ENCODE results near the gene FGFR3. TPM values are rescaled to one million over a fixed set of nuclear protein-coding genes. Genes with fewer than 3 reads are reported as not detected.

The FGFR3 gene
- total and polyA plus RNA-seq, 2 of the 8 experiments (the other 6 are each of a cell fraction or from before 2014, with no cell fraction given) = 9.0 to 19.5 TPM

GRCh38 chr4:1836650-1837049, 43.6 kb downstream of the FGFR3 start:
- H3K9ac ChIP-seq (replicated peaks in 1 of 4; ENCODE audit: extremely low read depth in 1 of 4, low read depth in 3 of 4, low read length in 3 of 4) = no peak overlapping the region
- no peak overlapping the region for H3K4me3 ChIP-seq (ENCODE audit: extremely low read depth in 1 of 4, insufficient read depth in 2 of 4, low read depth in 3 of 4, low read length in 4 of 4)
- CTCF ChIA-PET (ENCODE audit: partially characterized antibody) = interaction anchor here (1.8 kb wide), 1 partner anchor 63 kb away, joined by 8 read pairs; no protein-coding TSS in a partner anchor
- no peak overlapping the region for H2BK120ac ChIP-seq (replicated peaks; ENCODE audit: low read depth, low read length)
- no peaks in the 10 kb centered on the region for H3K27me3 ChIP-seq (replicated peaks in 1 of 4; ENCODE audit: control insufficient read depth in 3 of 4, extremely low read depth in 1 of 4, insufficient read depth in 3 of 4, low read length in 3 of 4)
- no peaks in the 10 kb centered on the region for H3K4me1 ChIP-seq (replicated peaks in 1 of 4; ENCODE audit: control insufficient read depth in 3 of 4, insufficient read depth in 4 of 4, low read length in 3 of 4)
- H3K79me1 ChIP-seq (ENCODE audit: low read depth, low read length) = peaks cover 2% of the 10 kb centered on the region; the same call in 1 of the 2 replicates
- FAIRE-seq (no peak), DNase-seq (ENCODE audit: low read depth in 1 of 2, low spot score in 2 of 2) (no peak)
- no peak overlapping the region for H3K14ac ChIP-seq (ENCODE audit: insufficient read length)
- H3K27ac ChIP-seq (ENCODE audit: low read depth, low read length) = no peak overlapping the region
- no peak overlapping the region for H3K18ac ChIP-seq (ENCODE audit: extremely low read depth, low read length)
- H3K4ac ChIP-seq (replicated peaks; ENCODE audit: insufficient read length, low read depth, low read length) = no peak overlapping the region
- no peak overlapping the region for H2BK20ac ChIP-seq (ENCODE audit: low read length)
- H2BK12ac ChIP-seq (ENCODE audit: low read depth, low read length) = no peak overlapping the region
- H4K8ac ChIP-seq (ENCODE audit: extremely low read depth, insufficient read depth, low read length) = no peak overlapping the region
- no peaks in the 10 kb centered on the region for H3K9me3 ChIP-seq (ENCODE audit: insufficient read depth in 2 of 2, low read depth in 1 of 2, low read length in 1 of 2)
- H2BK15ac ChIP-seq (ENCODE audit: low read length) = no peak overlapping the region
- H4K91ac ChIP-seq (replicated peaks; ENCODE audit: insufficient read length, low read length) = no peak overlapping the region
- H4K5ac ChIP-seq (ENCODE audit: insufficient read length, low read depth, low read length) = no peak overlapping the region
- no peak overlapping the region for H2BK5ac ChIP-seq (ENCODE audit: low read depth, low read length)
- POLR2A ChIA-PET (ENCODE audit: partially characterized antibody) = no interaction called here
- H3K36me3 ChIP-seq (ENCODE audit: control insufficient read depth in 2 of 4, insufficient read depth in 4 of 4, low read length in 3 of 4) = peaks cover 0 to 21% (median 12%) of the 10 kb centered on the region in 4 experiments; a peak in 5 of 8 replicates
- H2AK5ac ChIP-seq (ENCODE audit: low read depth, low read length) = no peak overlapping the region
- H3K23me2 ChIP-seq (ENCODE audit: low read depth, low read length) = no peaks in the 10 kb centered on the region
- H3K4me2 ChIP-seq (ENCODE audit: insufficient read depth in 1 of 2, low read depth in 2 of 2, low read length in 2 of 2) = no peak overlapping the region
- H3K56ac ChIP-seq (replicated peaks; ENCODE audit: insufficient read length, low read depth, low read length) = no peak overlapping the region
- H4K20me1 ChIP-seq (replicated peaks in 1 of 2; ENCODE audit: control insufficient read depth in 1 of 2, insufficient read depth in 2 of 2, low read length in 2 of 2) = peaks cover 0 to 7% of the 10 kb centered on the region in 2 experiments
- no peak overlapping the region for H3K23ac ChIP-seq (ENCODE audit: insufficient read length)
- WGBS, 2 experiments (ENCODE audit: extremely low coverage in 1 of 2, insufficient coverage in 1 of 2, insufficient read length in 1 of 2, insufficient replicate concordance in 2 of 2, low coverage in 1 of 2, low lambda C conversion rate in 2 of 2, missing lambda C conversion rate in 1 of 2) = 95% methylated on average over 7 of the region's 7 CpGs; no CpG with 5 or more reads in 1 of the 2 experiments
- H3K79me2 ChIP-seq (ENCODE audit: control insufficient read depth in 1 of 2, insufficient read depth in 2 of 2, low read length in 2 of 2) = no peaks in the 10 kb centered on the region
- no peak overlapping the region for H2AFZ ChIP-seq (ENCODE audit: low read length)
- TF ChIP-seq, protein P1, sequence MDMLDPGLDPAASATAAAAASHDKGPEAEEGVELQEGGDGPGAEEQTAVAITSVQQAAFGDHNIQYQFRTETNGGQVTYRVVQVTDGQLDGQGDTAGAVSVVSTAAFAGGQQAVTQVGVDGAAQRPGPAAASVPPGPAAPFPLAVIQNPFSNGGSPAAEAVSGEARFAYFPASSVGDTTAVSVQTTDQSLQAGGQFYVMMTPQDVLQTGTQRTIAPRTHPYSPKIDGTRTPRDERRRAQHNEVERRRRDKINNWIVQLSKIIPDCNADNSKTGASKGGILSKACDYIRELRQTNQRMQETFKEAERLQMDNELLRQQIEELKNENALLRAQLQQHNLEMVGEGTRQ (IDR thresholded peaks at IDR 0.05; ENCODE audit: low read length) = no peak

Data from H1 (cell line).